Measurements from ENCODE around the gene BPI.

DNA sequence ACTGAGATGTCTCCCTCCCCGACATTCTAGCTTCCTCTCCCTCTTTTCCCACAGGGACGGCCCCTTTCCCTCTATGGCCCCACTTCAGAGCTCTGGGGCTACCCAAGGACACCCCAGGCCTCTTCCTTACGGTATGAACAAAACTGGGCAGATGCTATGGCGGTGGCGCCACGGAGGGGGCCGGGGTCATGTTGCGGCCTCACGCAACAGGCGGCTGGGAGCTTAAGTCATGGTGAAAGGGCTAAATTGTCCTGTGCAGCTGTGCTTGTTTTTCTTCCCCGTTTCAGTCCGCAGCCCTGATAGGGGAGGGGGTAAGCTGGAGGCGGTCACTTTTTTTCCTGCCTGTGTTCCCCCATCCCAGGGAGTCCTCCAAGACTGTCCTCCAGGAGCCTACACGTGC, 25.8 kb upstream of the BPI start:
- TF ChIP-seq, protein P1, sequence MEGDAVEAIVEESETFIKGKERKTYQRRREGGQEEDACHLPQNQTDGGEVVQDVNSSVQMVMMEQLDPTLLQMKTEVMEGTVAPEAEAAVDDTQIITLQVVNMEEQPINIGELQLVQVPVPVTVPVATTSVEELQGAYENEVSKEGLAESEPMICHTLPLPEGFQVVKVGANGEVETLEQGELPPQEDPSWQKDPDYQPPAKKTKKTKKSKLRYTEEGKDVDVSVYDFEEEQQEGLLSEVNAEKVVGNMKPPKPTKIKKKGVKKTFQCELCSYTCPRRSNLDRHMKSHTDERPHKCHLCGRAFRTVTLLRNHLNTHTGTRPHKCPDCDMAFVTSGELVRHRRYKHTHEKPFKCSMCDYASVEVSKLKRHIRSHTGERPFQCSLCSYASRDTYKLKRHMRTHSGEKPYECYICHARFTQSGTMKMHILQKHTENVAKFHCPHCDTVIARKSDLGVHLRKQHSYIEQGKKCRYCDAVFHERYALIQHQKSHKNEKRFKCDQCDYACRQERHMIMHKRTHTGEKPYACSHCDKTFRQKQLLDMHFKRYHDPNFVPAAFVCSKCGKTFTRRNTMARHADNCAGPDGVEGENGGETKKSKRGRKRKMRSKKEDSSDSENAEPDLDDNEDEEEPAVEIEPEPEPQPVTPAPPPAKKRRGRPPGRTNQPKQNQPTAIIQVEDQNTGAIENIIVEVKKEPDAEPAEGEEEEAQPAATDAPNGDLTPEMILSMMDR (IDR thresholded peaks at IDR 0.05): no peak
- no peak for TF ChIP-seq POLR2A (IDR thresholded peaks at IDR 0.05)
